Neuronal stem cell (in vitro differentiated cells): Measurements from ENCODE around the gene SH3PXD2A.

Experiments
- DNase-seq: peaks from one replicate; pipeline ENCODE4 v3.0.0-alpha.2; 2013; ENCODE audit warnings: low spot score
- H2AFZ ChIP-seq: one replicate; pipeline ENCODE4 v1.6.1; 2013; ENCODE audit warnings: mild to moderate bottlenecking, low read length, inconsistent platforms
- H2AK5ac ChIP-seq: 2 replicates; pipeline ENCODE4 v1.6.1; 2013; ENCODE audit warnings: low read depth, mild to moderate bottlenecking, inconsistent platforms, low read length, moderate library complexity, mixed read lengths
- H2BK120ac ChIP-seq: 2 replicates; pipeline ENCODE4 v1.6.1; 2013; ENCODE audit warnings: low read depth, mild to moderate bottlenecking, inconsistent platforms, low read length, moderate library complexity, mixed read lengths
- H2BK12ac ChIP-seq: one replicate; pipeline ENCODE4 v1.6.1; 2013; ENCODE audit warnings: low read length, inconsistent platforms
- H2BK15ac ChIP-seq: 2 replicates; pipeline ENCODE4 v1.6.1; 2013; ENCODE audit warnings: mild to moderate bottlenecking, low read length, inconsistent platforms, mixed read lengths
- H2BK5ac ChIP-seq: one replicate; pipeline ENCODE4 v1.6.1; 2013; ENCODE audit warnings: inconsistent platforms, mild to moderate bottlenecking, low read length, moderate library complexity
- H3K14ac ChIP-seq: one replicate; pipeline ENCODE4 v1.6.1; 2013; ENCODE audit warnings: low read length, inconsistent platforms
- H3K18ac ChIP-seq: 2 replicates; pipeline ENCODE4 v1.6.1; 2013; ENCODE audit warnings: low read length, inconsistent platforms
- H3K23ac ChIP-seq: 2 replicates; pipeline ENCODE4 v1.6.1; 2013; ENCODE audit warnings: low read depth, mild to moderate bottlenecking, mixed read lengths, low read length, inconsistent platforms; ENCODE audit not compliant: poor library complexity
- H3K27ac ChIP-seq: replicated peaks from 3 replicates; pipeline ENCODE4 v1.5.1; 2013; ENCODE audit warnings: low read length, inconsistent platforms
- H3K27me3 ChIP-seq, 3 experiments: 2 replicates each; pipeline ENCODE4 v1.6.1; 2013; ENCODE audit warnings: low read length in 3 of 3, mild to moderate bottlenecking in 2 of 3, inconsistent platforms in 1 of 3, low read depth in 1 of 3, mixed read lengths in 1 of 3, moderate library complexity in 1 of 3; ENCODE audit not compliant: control insufficient read depth in 3 of 3, insufficient read depth in 3 of 3
- H3K36me3 ChIP-seq, 2 donors: replicated peaks in 1 of 2; 2 replicates each; pipeline ENCODE4 v1.6.1; 2013; ENCODE audit warnings: low read length in 2 of 2; ENCODE audit not compliant: control insufficient read depth in 2 of 2, insufficient read depth in 2 of 2
- H3K4ac ChIP-seq: 2 replicates; pipeline ENCODE4 v1.6.1; 2013; ENCODE audit warnings: inconsistent platforms, mild to moderate bottlenecking, low read length, moderate library complexity
- H3K4me1 ChIP-seq, 2 donors: 1 replicate in 1 of 2; 2 replicates in 1 of 2; pipeline ENCODE4 v1.6.1; 2013; ENCODE audit warnings: low read length in 2 of 2, low read depth in 1 of 2; ENCODE audit not compliant: control insufficient read depth in 2 of 2, insufficient read depth in 1 of 2
- H3K4me2 ChIP-seq: one replicate; pipeline ENCODE4 v1.6.1; 2013; ENCODE audit warnings: mild to moderate bottlenecking, low read length, inconsistent platforms; ENCODE audit not compliant: insufficient read depth, poor library complexity, severe bottlenecking
- H3K4me3 ChIP-seq, 2 donors: 2 replicates each; pipeline ENCODE4 v1.5.1; 2013; ENCODE audit warnings: low read length in 2 of 2, mild to moderate bottlenecking in 2 of 2, inconsistent platforms in 1 of 2, moderate library complexity in 1 of 2
- H3K79me1 ChIP-seq: one replicate; pipeline ENCODE4 v1.6.1; 2013; ENCODE audit warnings: low read depth, mild to moderate bottlenecking, inconsistent platforms, low read length, moderate library complexity
- H3K9ac ChIP-seq: one replicate; pipeline ENCODE4 v1.6.1; 2013; ENCODE audit warnings: mild to moderate bottlenecking, low read depth, low read length, inconsistent platforms; ENCODE audit not compliant: poor library complexity
- H3K9me3 ChIP-seq, 2 donors: replicated peaks in 1 of 2; 2 replicates each; pipeline versions ENCODE3 to v1.6.1; 2013; ENCODE audit warnings: low read length in 2 of 2, mild to moderate bottlenecking in 2 of 2, inconsistent platforms in 1 of 2, low read depth in 1 of 2, mixed read lengths in 1 of 2, moderate library complexity in 1 of 2; ENCODE audit not compliant: control insufficient read depth in 2 of 2, insufficient read depth in 1 of 2
- H4K8ac ChIP-seq: one replicate; pipeline ENCODE4 v1.6.1; 2013; ENCODE audit warnings: low read depth, mild to moderate bottlenecking, inconsistent platforms, low read length, moderate library complexity
- H4K91ac ChIP-seq: one replicate; pipeline ENCODE4 v1.6.1; 2013; ENCODE audit warnings: low read length, low read depth, mild to moderate bottlenecking, inconsistent platforms; ENCODE audit not compliant: poor library complexity
- WGBS, 2 donors: extraction: QIAGEN DNeasy Blood & Tissue Kit; methylation state at CpG; one replicate each; pipeline ENCODE4 v1.1.7; 2013; ENCODE audit warnings: missing lambda C conversion rate in 2 of 2, mixed read lengths in 1 of 2; ENCODE audit not compliant: insufficient read length in 2 of 2, insufficient replicate concordance in 1 of 2; ENCODE audit errors: extremely low coverage in 2 of 2; 5-methylcytosine and 5-hydroxymethylcytosine counted together

The SH3PXD2A gene

GRCh38 chr10:103759100-103759781 lies 96.1 kb downstream of the SH3PXD2A start:
- Histone ChIP-seq H3K36me3 (no peaks in the 10 kb centered on the region), H4K91ac (no peak overlapping the region), H2BK15ac (no peak overlapping the region), H2BK120ac (no peak overlapping the region), H2BK12ac (no peak overlapping the region), H2BK5ac (no peak overlapping the region), H3K18ac (no peak overlapping the region), H3K27ac (no peak overlapping the region), H3K9me3 (no peaks in the 10 kb centered on the region), H3K4me2 (no peak overlapping the region), H2AFZ (no peak overlapping the region), H3K4me1 (peaks cover 19 to 26% of the 10 kb centered on the region in 2 donors), H3K23ac (no peak overlapping the region), H3K9ac (no peak overlapping the region), H3K4me3 (no peak overlapping the region), H3K79me1 (no peaks in the 10 kb centered on the region), H3K27me3 (no peaks in the 10 kb centered on the region), H3K14ac (no peak overlapping the region), H3K4ac (no peak overlapping the region), H4K8ac (no peak overlapping the region), H2AK5ac (no peak overlapping the region)
- WGBS, 2 donors = no CpG with 5 or more reads among the region's 10 CpGs
- DNase-seq = no peak

GRCh38 chr10:103758294-103758681 lies 97.1 kb downstream of the SH3PXD2A start:
- no peak for DNase-seq
- Histone ChIP-seq H3K27ac (no peak overlapping the region), H3K18ac (no peak overlapping the region), H3K23ac (no peak overlapping the region), H2BK120ac (no peak overlapping the region), H3K9ac (no peak overlapping the region), H3K79me1 (no peaks in the 10 kb centered on the region), H3K4me3 (no peak overlapping the region), H4K91ac (no peak overlapping the region), H3K36me3 (no peaks in the 10 kb centered on the region), H4K8ac (no peak overlapping the region), H3K4me2 (no peak overlapping the region), H3K9me3 (no peaks in the 10 kb centered on the region), H2AFZ (no peak overlapping the region), H2BK15ac (no peak overlapping the region), H3K4me1 (peaks cover 16 to 24% of the 10 kb centered on the region in 2 donors), H3K4ac (no peak overlapping the region), H3K27me3 (no peaks in the 10 kb centered on the region), H2BK5ac (no peak overlapping the region), H2AK5ac (no peak overlapping the region), H2BK12ac (no peak overlapping the region), H3K14ac (no peak overlapping the region)
- WGBS, 2 donors = no CpG with 5 or more reads among the region's 2 CpGs

GRCh38 chr10:103757531-103758293 lies 97.7 kb downstream of the SH3PXD2A start:
- Histone ChIP-seq H3K4ac (no peak overlapping the region), H2BK12ac (no peak overlapping the region), H4K8ac (no peak overlapping the region), H2BK15ac (no peak overlapping the region), H3K4me3 (no peak overlapping the region), H3K27me3 (no peaks in the 10 kb centered on the region), H3K4me1 (peaks cover 16 to 24% of the 10 kb centered on the region in 2 donors), H3K36me3 (no peaks in the 10 kb centered on the region), H2BK5ac (no peak overlapping the region), H3K14ac (no peak overlapping the region), H3K18ac (peak overlapping the region; percentile 69), H3K9ac (peak overlapping the region; percentile 17), H2AK5ac (no peak overlapping the region), H3K23ac (no peak overlapping the region), H3K9me3 (no peaks in the 10 kb centered on the region), H3K79me1 (no peaks in the 10 kb centered on the region), H2BK120ac (no peak overlapping the region), H2AFZ (peak overlapping the region; percentile 3), H4K91ac (no peak overlapping the region), H3K27ac (no peak overlapping the region), H3K4me2 (peak overlapping the region; percentile 15)
- WGBS, 2 donors = no CpG with 5 or more reads among the region's 18 CpGs
- no peak for DNase-seq

- no peak overlapping the region for H3K4ac ChIP-seq
- no peaks in the 10 kb centered on the region for H3K79me1 ChIP-seq
- H3K23ac ChIP-seq = no peak overlapping the region
- no CpG with 5 or more reads among the region's 8 CpGs for WGBS, 2 donors
- H2BK5ac ChIP-seq = no peak overlapping the region
- H3K4me3 ChIP-seq = no peak overlapping the region
- H3K27me3 ChIP-seq = no peaks in the 10 kb centered on the region
- H2BK15ac ChIP-seq = peak overlapping the region; percentile 25
- H2AFZ ChIP-seq = no peak overlapping the region
- H3K27ac ChIP-seq = no peak overlapping the region
- no peak overlapping the region for H3K9ac ChIP-seq
- H3K36me3 ChIP-seq = no peaks in the 10 kb centered on the region
- H2BK12ac ChIP-seq = peak overlapping the region; percentile 14
- no peak overlapping the region for H3K4me2 ChIP-seq
- H3K4me1 ChIP-seq = peaks cover 16 to 21% of the 10 kb centered on the region in 2 donors
- no peaks in the 10 kb centered on the region for H3K9me3 ChIP-seq
- no peak for DNase-seq
- H4K8ac ChIP-seq = no peak overlapping the region
- no peak overlapping the region for H4K91ac ChIP-seq
- peak overlapping the region; percentile 59 for H2AK5ac ChIP-seq
- H3K18ac ChIP-seq = peak overlapping the region; percentile 24
- H2BK120ac ChIP-seq = no peak overlapping the region
- H3K14ac ChIP-seq = peak overlapping the region; percentile 10
Observed at GRCh38 chr10:103756277-103756869, 99.0 kb downstream of the SH3PXD2A start.
